GM12874 (cell line): ENCODE data around the gene THBS3.

Source experiments
- CTCF ChIP-seq: IDR thresholded peaks from 2 replicates; pipeline ENCODE4 v1.5.1; 2011; ENCODE audit warnings: low read depth, mild to moderate bottlenecking, control low read depth, low read length, moderate library complexity; ENCODE audit not compliant: insufficient read depth

Gene THBS3

GRCh38 chr1:155253208-155253607 lies 45.5 kb upstream of the THBS3 start:
- 0 out of 2 replicates have a peak, but pooled peaks have one; percentile 2 for TF ChIP-seq CTCF

GRCh38 chr1:155251566-155251965 lies 43.9 kb upstream of the THBS3 start:
- TF ChIP-seq CTCF, result no peak

- peak; percentile 100 for TF ChIP-seq CTCF
Observed at GRCh38 chr1:155250633-155251449, 43.1 kb upstream of the THBS3 start.

- no peak for TF ChIP-seq CTCF
Observed at GRCh38 chr1:155250246-155250632, 42.5 kb upstream of the THBS3 start.

- TF ChIP-seq CTCF, result no peak
Observed at GRCh38 chr1:155247667-155248553, 40.2 kb upstream of the THBS3 start.

GRCh38 chr1:155245163-155245524 lies 37.4 kb upstream of the THBS3 start:
- no peak for TF ChIP-seq CTCF

GRCh38 chr1:155244368-155245162 lies 36.9 kb upstream of the THBS3 start:
- peak; percentile 26; the same call in 1 of the 2 replicates for TF ChIP-seq CTCF
